Suprapubic skin (tissue), 3 donors: ENCODE results near the gene S100A12.
"Not testable (repeated sequence)": the region's sequence is repeated elsewhere in the genome, so short reads cannot be mapped to it uniquely, and the experiment has no call there.

ENCODE experiments used
- EP300 ChIP-seq: sonication (generic); formaldehyde crosslinking; IDR thresholded peaks from one replicate; pipeline ENCODE4 v1.6.1; 2017; ENCODE audit warnings: antibody characterized with exemption
- TF ChIP-seq, protein P1 (sequence below), 2 donors: fragments of 200-600 bp in 1 of 2; fragments of 450-650 bp in 1 of 2; sonication (generic) in 1 of 2; IDR thresholded peaks; one replicate each; pipeline ENCODE4 v1.5.1; 2016 to 2019; ENCODE audit warnings: antibody characterized with exemption in 2 of 2, mild to moderate bottlenecking in 1 of 2, moderate library complexity in 1 of 2

DNA sequence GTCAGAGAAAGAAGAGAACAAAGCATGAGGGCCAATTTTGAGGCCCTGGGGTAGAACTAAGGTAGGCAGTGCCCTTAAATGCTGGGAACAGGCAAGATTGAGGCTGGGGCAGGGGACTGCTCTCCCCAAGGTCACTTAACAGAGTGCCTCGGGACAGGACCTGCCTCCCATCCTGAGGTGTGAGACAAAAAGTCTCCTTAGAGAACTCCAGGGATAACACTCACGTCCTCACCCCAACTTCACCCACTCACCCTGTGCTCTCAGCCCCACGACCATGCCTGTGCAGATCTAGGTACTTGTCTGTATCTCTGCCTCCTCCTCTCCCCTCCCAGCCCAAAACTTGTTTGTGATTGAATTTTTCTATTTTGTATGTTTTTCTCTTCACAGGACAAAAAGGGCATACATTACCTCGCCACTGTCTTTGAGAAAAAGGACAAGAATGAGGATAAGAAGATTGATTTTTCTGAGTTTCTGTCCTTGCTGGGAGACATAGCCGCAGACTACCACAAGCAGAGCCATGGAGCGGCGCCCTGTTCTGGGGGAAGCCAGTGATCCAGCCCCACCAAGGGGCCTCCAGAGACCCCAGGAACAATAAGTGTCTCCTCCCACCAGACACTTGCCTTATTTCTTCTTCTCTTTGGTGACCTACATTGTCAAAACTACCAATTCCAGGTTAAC is 43.5 kb upstream of the S100A12 start:
- TF ChIP-seq, protein P1, sequence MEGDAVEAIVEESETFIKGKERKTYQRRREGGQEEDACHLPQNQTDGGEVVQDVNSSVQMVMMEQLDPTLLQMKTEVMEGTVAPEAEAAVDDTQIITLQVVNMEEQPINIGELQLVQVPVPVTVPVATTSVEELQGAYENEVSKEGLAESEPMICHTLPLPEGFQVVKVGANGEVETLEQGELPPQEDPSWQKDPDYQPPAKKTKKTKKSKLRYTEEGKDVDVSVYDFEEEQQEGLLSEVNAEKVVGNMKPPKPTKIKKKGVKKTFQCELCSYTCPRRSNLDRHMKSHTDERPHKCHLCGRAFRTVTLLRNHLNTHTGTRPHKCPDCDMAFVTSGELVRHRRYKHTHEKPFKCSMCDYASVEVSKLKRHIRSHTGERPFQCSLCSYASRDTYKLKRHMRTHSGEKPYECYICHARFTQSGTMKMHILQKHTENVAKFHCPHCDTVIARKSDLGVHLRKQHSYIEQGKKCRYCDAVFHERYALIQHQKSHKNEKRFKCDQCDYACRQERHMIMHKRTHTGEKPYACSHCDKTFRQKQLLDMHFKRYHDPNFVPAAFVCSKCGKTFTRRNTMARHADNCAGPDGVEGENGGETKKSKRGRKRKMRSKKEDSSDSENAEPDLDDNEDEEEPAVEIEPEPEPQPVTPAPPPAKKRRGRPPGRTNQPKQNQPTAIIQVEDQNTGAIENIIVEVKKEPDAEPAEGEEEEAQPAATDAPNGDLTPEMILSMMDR (IDR thresholded peaks at IDR 0.05): not testable (repeated sequence)
- TF ChIP-seq EP300: not testable (repeated sequence)
